ENCODE results near the gene PHTF2.

- no peak for TF ChIP-seq EZH2 (IDR thresholded peaks at IDR 0.05; ENCODE audit: low read depth)
- no peak for TF ChIP-seq CTCF (conservative IDR thresholded peaks at IDR 0.05)
These were observed 13.7 kb downstream of the PHTF2 start for GRCh38 chr7:77812290-77812685.

Measured in PC-9 (cell line).